GM12892 (cell line): ENCODE measurements around the gene TIPIN.
"Not testable (repeated sequence)": the region's sequence is repeated elsewhere in the genome, so short reads cannot be mapped to it uniquely, and the experiment has no call there.

Experiments
- POLR2A ChIP-seq: IDR thresholded peaks from 2 replicates; pipeline ENCODE4 v1.6.1; 2011; ENCODE audit warnings: low read depth, low read length, control low read depth
- POLR2AphosphoS5 ChIP-seq: IDR thresholded peaks from 2 replicates; pipeline ENCODE4 v1.6.1; 2011; ENCODE audit warnings: low read depth, low read length, control low read depth
- TAF1 ChIP-seq: IDR thresholded peaks from 2 replicates; pipeline ENCODE4 v1.6.1; 2011; ENCODE audit warnings: low read depth, mild to moderate bottlenecking, control low read depth, low read length, borderline replicate concordance

GRCh38 chr15:66393037-66393436 is 36.6 kb upstream of the TIPIN start:
- not testable (repeated sequence) for TF ChIP-seq POLR2AphosphoS5, TAF1, POLR2A
